Type B pancreatic cell (in vitro differentiated cells): Measurements from ENCODE around the gene GBP3. TPM values are rescaled to one million over a fixed set of nuclear protein-coding genes. Genes with fewer than 3 reads are reported as not detected.

Experiments used
- DNase-seq: peaks from one replicate; pipeline ENCODE4 v3.0.0; 2021; ENCODE audit warnings: mixed read lengths; ENCODE audit not compliant: unreplicated experiment; ENCODE audit errors: extremely low spot score
- H3K27ac Mint-ChIP-seq: 2 replicates; pipeline ENCODE4 v1.8.0; 2021; ENCODE audit warnings: mild to moderate bottlenecking, mixed read lengths
- H3K27me3 Mint-ChIP-seq: 2 replicates; pipeline ENCODE4 v1.8.0; 2021; ENCODE audit warnings: mixed read lengths
- H3K36me3 Mint-ChIP-seq: 2 replicates; pipeline ENCODE4 v1.8.0; 2021; ENCODE audit warnings: mixed read lengths
- H3K4me1 Mint-ChIP-seq: one replicate; pipeline ENCODE4 v1.8.0; 2021; ENCODE audit warnings: mixed read lengths; ENCODE audit not compliant: unreplicated experiment
- H3K4me3 Mint-ChIP-seq: 2 replicates; pipeline ENCODE4 v1.8.0; 2021; ENCODE audit warnings: mild to moderate bottlenecking, mixed read lengths
- H3K9me3 Mint-ChIP-seq: 2 replicates; pipeline ENCODE4 v1.8.0; 2021; ENCODE audit warnings: mixed read lengths
- CTCF ChIP-seq: fragments of 200-600 bp; sonication (generic); conservative IDR thresholded peaks from 2 replicates; pipeline ENCODE4 v1.5.0; 2021; ENCODE audit warnings: antibody characterized with exemption, mild to moderate bottlenecking
- long read RNA-seq: library from polyadenylated mRNA; unstranded; transcript quantifications from one replicate; pipeline ENCODE4 v2.0.0, GENCODE V29; 2020
- total RNA-seq: library from RNA; stranded (reverse); gene quantifications from 2 replicates; pipeline ENCODE4 v1.2.1, GENCODE V29; 2021; ENCODE audit warnings: low replicate concordance

GBP3 gene
- 10.1 and 20.3 TPM in 2 replicates for total RNA-seq
- long read RNA-seq, transcript GBP3-202 (11 exons, 3,067 nt) = major isoform, 58 of 140 reads
- long read RNA-seq, transcript GBP3-208 (12 exons, 2,561 nt) = minor isoform, 10 of 140 reads
- long read RNA-seq, partial matches to known transcripts = 16 of 140 reads
- long read RNA-seq, other reads (novel, unspliced or antisense) = 51 of 140 reads

- Mint-ChIP-seq H3K9me3 (peaks cover 5% of the 10 kb centered on the region), H3K27me3 (no peaks in the 10 kb centered on the region), H3K4me3 (peak within 1 kb of the TSS; percentile 83), H3K27ac (peak within 1 kb of the TSS; percentile 91), H3K4me1 (peaks cover 22% of the 10 kb centered on the region), H3K36me3 (peaks cover 3% of the 10 kb centered on the region)
- TF ChIP-seq CTCF = no peak
- no peak for DNase-seq
Measured at GRCh38 chr1:89022167-89022959, at the start of gene GBP3. TSS of gene GBP3 (minus strand) at chr1:89022866. CDS start at chr1:89020721, 2,145 bp downstream.

GRCh38 chr1:89070509-89070908, 47.8 kb upstream of the GBP3 start:
- H3K4me1 Mint-ChIP-seq = no peaks in the 10 kb centered on the region
- H3K4me3 Mint-ChIP-seq = no peak overlapping the region
- no peaks in the 10 kb centered on the region for H3K27me3 Mint-ChIP-seq
- H3K27ac Mint-ChIP-seq = no peak overlapping the region
- no peak for DNase-seq
- H3K36me3 Mint-ChIP-seq = no peaks in the 10 kb centered on the region
- no peak for TF ChIP-seq CTCF
- peaks cover 5% of the 10 kb centered on the region for H3K9me3 Mint-ChIP-seq

- H3K4me1 Mint-ChIP-seq = peaks cover 3% of the 10 kb centered on the region
- no peak for DNase-seq
- no peak overlapping the region for H3K4me3 Mint-ChIP-seq
- no peaks in the 10 kb centered on the region for H3K27me3 Mint-ChIP-seq
- no peaks in the 10 kb centered on the region for H3K36me3 Mint-ChIP-seq
- H3K9me3 Mint-ChIP-seq = peaks cover 5% of the 10 kb centered on the region
- TF ChIP-seq CTCF = no peak
- H3K27ac Mint-ChIP-seq = no peak overlapping the region
Measured at GRCh38 chr1:89069951-89070350, 47.3 kb upstream of the GBP3 start.

- no peaks in the 10 kb centered on the region for H3K9me3 Mint-ChIP-seq
- no peak for DNase-seq
- H3K27me3 Mint-ChIP-seq = no peaks in the 10 kb centered on the region
- no peak overlapping the region for H3K27ac Mint-ChIP-seq
- peaks cover 17% of the 10 kb centered on the region for H3K4me1 Mint-ChIP-seq
- H3K36me3 Mint-ChIP-seq = no peaks in the 10 kb centered on the region
- H3K4me3 Mint-ChIP-seq = no peak overlapping the region
- TF ChIP-seq CTCF = no peak
Measured at GRCh38 chr1:89068291-89068690, 45.6 kb upstream of the GBP3 start.

- Mint-ChIP-seq H3K4me1 (peaks cover 17% of the 10 kb centered on the region), H3K36me3 (no peaks in the 10 kb centered on the region), H3K9me3 (no peaks in the 10 kb centered on the region), H3K4me3 (peak within 1 kb of the TSS; percentile 82), H3K27ac (peak within 1 kb of the TSS; percentile 88), H3K27me3 (no peaks in the 10 kb centered on the region)
- TF ChIP-seq CTCF = no peak
- DNase-seq = no peak
Measured at GRCh38 chr1:89065079-89065868, 42.6 kb upstream of the GBP3 start, which contains the start of gene GBP1. TSS of gene GBP1 (minus strand) at chr1:89065208. CDS start at chr1:89063234, 1,974 bp downstream.
